Fibroblast of skin of left biceps (primary cell): ENCODE results near the gene CORO2B.

Experiments
- DNase-seq, 2 experiments: peaks; one replicate each; pipeline ENCODE4 v3.0.0-alpha.2; 2013; ENCODE audit warnings: low read depth in 2 of 2

Gene CORO2B

GRCh38 chr15:68604840-68605478 is 26.2 kb downstream of the CORO2B start:
- DNase-seq = peak; percentile 62 to 64

GRCh38 chr15:68606375-68606774 is 27.6 kb downstream of the CORO2B start:
- DNase-seq = no peak

- DNase-seq = no peak
Measured at GRCh38 chr15:68608206-68608843, 29.5 kb downstream of the CORO2B start.

GRCh38 chr15:68608844-68609232 is 30.0 kb downstream of the CORO2B start:
- no peak for DNase-seq

- DNase-seq = no peak
Measured at GRCh38 chr15:68609629-68610028, 30.8 kb downstream of the CORO2B start.

GRCh38 chr15:68610825-68611224 is 32.0 kb downstream of the CORO2B start:
- DNase-seq = no peak

DNA sequence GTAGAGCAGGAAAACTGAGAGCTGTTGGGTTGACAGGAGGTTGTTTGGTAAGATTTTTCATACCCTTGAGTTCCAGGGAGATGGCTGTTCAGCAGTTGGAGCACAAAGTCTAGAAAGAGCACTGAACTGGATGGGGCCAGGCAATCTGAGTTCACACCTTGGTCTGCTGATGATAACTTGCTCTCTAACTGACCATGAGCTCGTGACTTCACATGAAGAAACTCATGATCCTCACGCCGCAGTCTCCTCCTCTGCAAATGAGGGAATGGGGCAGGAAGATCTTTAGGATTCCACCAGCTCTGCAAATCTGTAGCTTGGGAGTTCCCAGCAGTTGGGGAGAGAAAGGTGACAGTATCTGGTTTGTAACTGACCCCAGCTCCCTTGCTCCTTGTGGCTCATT is 33.7 kb downstream of the CORO2B start:
- no peak for DNase-seq

GRCh38 chr15:68612979-68613740 is 34.4 kb downstream of the CORO2B start:
- DNase-seq = no peak

DNA sequence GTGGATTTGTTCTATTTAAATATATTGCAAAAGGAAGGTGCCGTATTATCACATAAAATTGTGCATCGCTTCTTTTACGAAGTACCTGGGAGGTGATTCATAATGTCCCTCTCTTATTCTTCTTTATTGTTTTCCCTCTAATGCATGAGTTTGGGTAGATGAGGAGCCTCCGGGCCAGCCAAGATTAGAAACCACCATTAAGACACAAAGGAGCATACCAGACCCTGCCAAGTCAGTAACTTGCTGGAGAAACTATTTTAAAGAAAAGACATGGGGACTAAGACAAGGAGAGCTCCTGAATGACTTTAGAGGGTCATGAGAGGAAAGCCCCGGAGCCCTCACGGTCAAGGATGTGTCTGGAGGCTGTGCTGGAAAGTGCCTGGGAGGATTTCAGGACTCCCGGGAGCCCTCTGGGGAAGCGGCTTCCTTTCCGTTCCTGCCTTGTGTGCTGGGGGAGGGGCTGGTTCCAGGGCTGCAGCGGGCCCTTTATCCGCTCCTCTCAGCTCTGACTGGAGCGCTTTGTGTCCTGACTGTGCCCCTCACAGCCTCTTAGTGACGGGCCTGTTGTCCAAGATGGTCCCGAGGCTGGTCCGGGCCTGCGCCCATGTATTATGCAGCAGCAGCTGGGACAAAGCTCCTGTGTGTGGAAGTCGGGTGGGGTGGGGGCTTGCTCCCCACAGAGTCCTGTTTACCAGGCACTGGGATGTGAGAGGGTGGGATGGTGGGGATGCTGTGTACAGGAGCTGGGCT is 35.7 kb downstream of the CORO2B start:
- no peak for DNase-seq

- no peak for DNase-seq
Measured at GRCh38 chr15:68615301-68615700, 36.5 kb downstream of the CORO2B start.

- no peak for DNase-seq
Measured at GRCh38 chr15:68615811-68616210, 37.0 kb downstream of the CORO2B start.

- DNase-seq = no peak
Measured at GRCh38 chr15:68616397-68616796, 37.6 kb downstream of the CORO2B start.

DNA sequence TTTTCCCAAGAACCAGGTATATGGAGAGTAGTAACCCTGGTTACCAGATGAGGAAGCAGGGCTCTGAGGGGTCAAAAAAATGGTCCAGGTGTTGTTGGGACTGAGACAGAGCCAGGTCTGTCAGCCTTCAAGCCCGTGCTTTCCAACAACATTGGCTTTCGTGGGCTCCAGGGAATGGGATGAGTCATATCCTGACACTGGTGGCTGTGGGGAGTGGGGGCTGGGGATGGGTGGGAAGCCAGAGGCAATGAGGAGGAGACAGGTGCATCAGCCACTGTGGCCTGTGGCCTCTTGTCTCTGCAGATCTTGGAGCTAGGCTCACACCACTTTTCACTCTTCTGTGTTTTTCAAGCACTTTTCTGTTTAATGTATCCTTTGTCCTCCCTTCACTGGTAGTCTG is 38.2 kb downstream of the CORO2B start:
- DNase-seq = no peak

DNA sequence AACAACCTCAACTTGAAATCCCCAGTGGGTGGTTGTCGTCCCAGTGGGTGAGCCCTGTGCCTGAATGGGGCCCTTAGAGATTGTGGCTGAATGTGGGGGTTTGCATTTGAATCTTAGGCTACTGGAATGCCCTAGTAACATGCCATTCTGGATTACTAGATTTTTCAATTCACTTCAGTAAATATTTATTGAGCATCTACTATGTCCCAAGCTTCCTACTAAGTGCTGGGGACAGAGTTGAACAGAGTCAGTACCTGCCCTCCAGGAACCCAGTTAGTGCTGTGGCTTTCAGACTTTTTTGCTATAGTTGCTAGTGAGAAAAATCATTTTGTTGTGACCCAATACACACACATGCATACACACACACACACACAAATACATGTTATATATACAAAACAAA is 39.0 kb downstream of the CORO2B start:
- DNase-seq = no peak

GRCh38 chr15:68618394-68618793 is 39.6 kb downstream of the CORO2B start:
- no peak for DNase-seq

DNA sequence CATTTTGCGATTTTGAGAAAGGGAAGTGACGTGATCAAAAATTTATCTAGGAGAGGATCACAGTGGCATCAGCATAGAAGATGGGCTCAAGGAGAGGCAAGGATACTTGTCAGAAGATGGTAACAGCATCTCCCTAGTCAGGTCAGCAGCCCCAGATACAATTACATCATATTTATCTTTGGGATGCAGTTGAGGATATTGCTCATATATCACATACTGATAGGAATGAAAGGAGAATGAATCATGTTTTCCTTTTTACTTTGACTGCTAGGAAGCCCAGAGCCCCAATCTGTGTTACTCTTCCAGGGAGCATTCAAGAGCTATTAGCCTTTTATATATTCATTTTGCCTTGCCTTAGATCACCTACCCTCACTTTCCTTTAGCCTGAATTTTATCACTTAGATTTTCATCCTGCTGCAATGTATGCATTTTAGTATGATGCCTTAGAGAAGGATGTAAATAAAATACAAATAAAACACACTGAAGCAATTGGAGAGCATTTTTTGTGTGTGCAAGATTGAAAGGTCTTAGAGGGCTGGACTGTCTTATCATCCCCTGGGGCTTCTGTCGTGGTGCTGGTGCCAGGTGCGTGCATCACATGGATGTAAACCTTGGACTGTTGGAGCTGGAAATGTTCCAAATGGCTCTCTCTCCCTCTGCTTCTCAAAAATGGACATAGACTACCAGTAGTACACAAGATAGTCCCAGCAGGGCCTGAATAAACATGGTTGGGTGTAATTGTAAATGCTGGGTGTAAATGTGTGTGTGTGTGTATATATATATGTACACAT is 40.3 kb downstream of the CORO2B start:
- DNase-seq = no peak

DNA sequence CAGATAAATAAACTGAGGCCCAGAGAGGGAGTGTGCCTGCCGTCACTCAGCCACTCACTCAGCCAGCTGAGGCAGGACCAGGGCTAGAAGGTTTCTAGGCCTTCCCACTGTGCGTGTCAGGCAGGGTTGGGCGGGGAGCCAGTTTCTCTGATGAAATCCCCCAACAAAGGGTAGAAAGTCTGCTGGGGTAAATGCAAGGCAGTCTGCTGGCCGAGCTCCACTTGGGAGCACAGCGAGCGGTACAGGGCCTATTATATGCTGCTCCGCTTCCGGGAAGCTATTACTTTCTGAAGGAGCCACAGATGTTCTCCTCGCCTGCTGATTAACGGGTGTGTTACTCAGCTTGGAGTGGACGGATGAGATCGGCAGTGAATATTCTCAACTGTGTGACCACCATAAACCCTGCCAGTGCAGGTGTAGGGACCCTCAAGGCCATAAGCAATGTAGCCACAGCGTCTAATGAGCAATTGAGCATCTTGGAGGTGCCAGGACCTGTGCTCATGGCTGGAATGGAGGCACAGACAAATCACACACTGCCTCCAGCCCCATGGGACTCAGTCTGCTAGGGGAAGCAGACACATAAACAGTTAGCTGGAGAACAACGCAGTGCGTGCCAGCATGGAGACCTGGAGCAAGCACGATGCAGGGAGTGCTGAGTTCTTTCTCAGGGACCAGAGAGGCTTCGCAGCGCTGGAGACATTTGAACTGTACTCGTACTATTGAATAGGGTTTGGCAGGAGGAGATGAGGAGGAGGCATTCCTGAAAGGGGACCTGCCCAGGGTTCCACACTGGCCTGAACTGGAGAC is 42.1 kb downstream of the CORO2B start:
- DNase-seq = peak; percentile 96

DNA sequence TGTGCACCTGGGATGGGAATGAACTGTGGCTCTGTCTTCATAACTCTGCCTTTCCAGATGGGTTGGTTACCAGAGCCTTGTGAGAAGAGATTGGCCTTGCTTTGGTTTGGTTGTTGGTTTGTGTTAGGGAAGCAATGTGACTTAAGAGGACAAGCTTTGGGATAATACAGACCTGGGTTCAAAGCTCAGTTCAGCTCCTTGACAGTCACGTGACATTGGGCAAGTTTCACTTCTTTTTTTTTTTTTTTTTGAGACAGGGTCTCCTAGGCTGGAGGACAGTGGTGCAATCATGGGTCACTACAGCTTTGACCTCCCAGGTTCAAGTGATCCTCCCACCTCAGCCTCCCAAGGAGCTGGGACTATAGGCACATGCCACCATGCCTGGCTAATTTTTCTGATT is 42.7 kb downstream of the CORO2B start:
- no peak for DNase-seq

DNA sequence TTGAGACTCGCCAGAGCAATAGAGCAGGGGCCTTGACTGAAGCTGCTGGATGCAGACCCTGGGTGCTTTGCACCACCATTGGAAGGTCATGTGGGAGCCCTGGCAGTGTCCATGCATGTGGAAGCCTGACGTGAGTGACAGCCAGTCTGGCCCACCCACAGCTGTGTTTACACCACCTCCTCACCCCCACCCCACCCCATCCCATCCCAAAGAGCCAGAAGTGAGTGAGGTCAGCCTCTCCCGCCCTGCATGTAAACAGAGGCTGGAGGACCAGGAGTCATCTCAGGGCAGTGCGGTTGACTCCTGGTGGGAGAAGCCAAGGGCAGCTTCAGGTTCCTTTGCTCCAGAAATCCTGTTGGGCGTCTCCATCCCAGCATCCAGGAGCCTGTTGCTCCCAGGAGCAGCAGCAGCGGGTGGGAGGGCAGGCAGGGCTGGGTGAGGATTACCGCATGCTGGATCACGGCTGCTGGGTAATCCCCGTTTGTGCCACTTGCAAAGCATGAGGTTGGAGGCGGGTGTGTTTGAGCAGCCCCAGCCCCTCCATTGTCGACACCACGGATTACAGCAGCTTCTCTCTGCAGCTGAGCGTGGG is 44.6 kb downstream of the CORO2B start:
- DNase-seq = no peak

DNA sequence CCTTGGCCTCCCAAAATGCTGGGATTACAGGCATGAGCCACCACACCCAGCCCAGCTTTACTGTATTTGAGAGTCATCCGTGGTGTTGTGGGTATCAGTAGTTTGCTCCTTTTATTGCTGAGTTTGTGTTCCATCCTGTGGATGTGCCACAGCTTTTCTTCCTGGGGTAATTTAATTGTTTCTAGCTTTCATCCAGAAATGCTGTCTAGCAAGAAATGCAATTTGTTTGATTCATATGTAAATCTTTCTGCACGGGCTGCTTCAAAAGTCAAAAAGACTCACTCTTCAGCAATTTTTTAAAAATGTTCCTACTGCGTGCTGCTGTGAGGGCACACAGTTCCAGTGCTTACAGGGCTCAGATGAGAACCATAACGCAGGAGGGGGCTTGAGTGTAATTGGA is 47.1 kb downstream of the CORO2B start:
- no peak for DNase-seq
